SK-N-SH treated with all-trans-retinoic acid at 6 μM for 48 hours (cell line): ENCODE data around the gene TSEN34.

Experiments
- CREB5 ChIP-seq: fragments of 250-450 bp; sonication (Bioruptor Pico); IDR thresholded peaks from 2 replicates; pipeline ENCODE4 v1.5.1; 2020; ENCODE audit warnings: low read depth, mild to moderate bottlenecking, moderate library complexity
- GLIS3 ChIP-seq: fragments of 250-450 bp; sonication (Bioruptor Pico); IDR thresholded peaks from 2 replicates; pipeline ENCODE4 v1.5.0; 2020; ENCODE audit warnings: mild to moderate bottlenecking, moderate library complexity
- ISL1 ChIP-seq: fragments of 250-450 bp; sonication (Bioruptor Pico); IDR thresholded peaks from 2 replicates; pipeline ENCODE4 v2.1.2; 2022; ENCODE audit warnings: mild to moderate bottlenecking, moderate library complexity
- PATZ1 ChIP-seq: fragments of 250-450 bp; sonication (Bioruptor Pico); IDR thresholded peaks from 2 replicates; pipeline ENCODE4 v1.8.0; 2020; ENCODE audit warnings: mild to moderate bottlenecking, moderate library complexity, borderline replicate concordance
- POU6F1 ChIP-seq: fragments of 250-450 bp; sonication (Bioruptor Pico); IDR thresholded peaks from 2 replicates; pipeline ENCODE4 v1.8.0; 2021; ENCODE audit warnings: low read depth, mild to moderate bottlenecking, moderate library complexity, borderline replicate concordance
- PPARA ChIP-seq: fragments of 250-450 bp; sonication (Bioruptor Pico); IDR thresholded peaks from 2 replicates; pipeline ENCODE4 v1.5.0; 2020; ENCODE audit warnings: mild to moderate bottlenecking, borderline replicate concordance
- RARB ChIP-seq: fragments of 250-450 bp; sonication (Bioruptor Pico); IDR thresholded peaks from 2 replicates; pipeline ENCODE4 v1.8.0; 2021; ENCODE audit warnings: mild to moderate bottlenecking, moderate library complexity
- SNAI2 ChIP-seq: fragments of 250-450 bp; sonication (Bioruptor Pico); IDR thresholded peaks from 2 replicates; pipeline ENCODE4 v1.5.0; 2020; ENCODE audit warnings: mild to moderate bottlenecking, moderate library complexity
- TCF4 ChIP-seq: fragments of 250-450 bp; sonication (Bioruptor Pico); IDR thresholded peaks from 2 replicates; pipeline ENCODE4 v1.8.0; 2021; ENCODE audit warnings: mild to moderate bottlenecking, moderate library complexity, borderline replicate concordance
- TOX ChIP-seq: fragments of 250-450 bp; sonication (Bioruptor Pico); IDR thresholded peaks from 2 replicates; pipeline ENCODE4 v1.8.0; 2021; ENCODE audit warnings: mild to moderate bottlenecking, moderate library complexity, borderline replicate concordance
- ZC3H10 ChIP-seq: fragments of 250-450 bp; sonication (Bioruptor Pico); IDR thresholded peaks from 2 replicates; pipeline ENCODE4 v1.5.1; 2021; ENCODE audit warnings: mild to moderate bottlenecking, moderate library complexity
- ZFP3 ChIP-seq: fragments of 250-450 bp; sonication (Bioruptor Pico); IDR thresholded peaks from 2 replicates; pipeline ENCODE4 v1.5.0; 2020; ENCODE audit warnings: mild to moderate bottlenecking, moderate library complexity
- ZFP30 ChIP-seq: fragments of 450-650 bp; formaldehyde crosslinking; IDR thresholded peaks from 2 replicates; pipeline ENCODE4 v1.5.0; 2022; ENCODE audit warnings: mild to moderate bottlenecking, moderate library complexity
- ZNF70 ChIP-seq: fragments of 450-650 bp; formaldehyde crosslinking; IDR thresholded peaks from 2 replicates; pipeline ENCODE4 v1.5.0; 2020; ENCODE audit warnings: mild to moderate bottlenecking, moderate library complexity

GRCh38 chr19:54233941-54234340 is 42.8 kb downstream of the TSEN34 start:
- TF ChIP-seq PATZ1 (CRISPR knock-in tag) (no peak), RARB (CRISPR knock-in tag) (no peak), ZNF70 (CRISPR knock-in tag) (no peak), TOX (CRISPR knock-in tag) (no peak), CREB5 (CRISPR knock-in tag) (no peak), ZFP30 (CRISPR knock-in tag) (no peak), ISL1 (CRISPR knock-in tag) (no peak), SNAI2 (no peak), GLIS3 (CRISPR knock-in tag) (no peak), TCF4 (CRISPR knock-in tag) (no peak), ZC3H10 (CRISPR knock-in tag) (no peak), POU6F1 (CRISPR knock-in tag) (no peak), PPARA (no peak), ZFP3 (no peak)
